Thoracic aorta (tissue), 2 donors: ENCODE measurements around the gene CTTN. TPM values are rescaled to one million over a fixed set of nuclear protein-coding genes. Genes with fewer than 3 reads are reported as not detected.

Experiments
- ATAC-seq: fragments of 150-250 bp; one replicate; pipeline ENCODE4 v1.8.0; 2017; ENCODE audit warnings: low read depth; ENCODE audit not compliant: insufficient number of reproducible peaks, low FRiP score
- DNase-seq: peaks from one replicate; pipeline ENCODE4 v3.0.0-alpha.2; 2020; ENCODE audit warnings: low spot score
- H3K27ac ChIP-seq, 2 donors: fragments of 200-600 bp; sonication (generic); 1 replicate in 1 of 2; 2 replicates in 1 of 2; pipeline ENCODE4 v1.5.1; 2016; ENCODE audit warnings: mild to moderate bottlenecking in 2 of 2, moderate library complexity in 2 of 2
- H3K27me3 ChIP-seq: fragments of 200-600 bp; sonication (generic); replicated peaks from 2 replicates; pipeline ENCODE4 v1.6.0; 2016; ENCODE audit warnings: mild to moderate bottlenecking; ENCODE audit not compliant: insufficient read depth
- H3K36me3 ChIP-seq: fragments of 200-600 bp; sonication (generic); one replicate; pipeline ENCODE4 v1.5.1; 2016
- H3K4me1 ChIP-seq, 2 donors: fragments of 200-600 bp; sonication (generic); 1 replicate in 1 of 2; 2 replicates in 1 of 2; pipeline versions ENCODE4 v1.5.1 to v1.6.0; 2016; ENCODE audit warnings: low read depth in 2 of 2, mild to moderate bottlenecking in 1 of 2; ENCODE audit not compliant: control insufficient read depth in 1 of 2
- H3K4me3 ChIP-seq: fragments of 200-600 bp; sonication (generic); 2 replicates; pipeline ENCODE4 v1.5.1; 2016; ENCODE audit warnings: mild to moderate bottlenecking
- H3K9me3 ChIP-seq: fragments of 200-600 bp; sonication (generic); 2 replicates; pipeline ENCODE4 v1.5.1; 2016
- CTCF ChIP-seq: fragments of 200-600 bp; sonication (generic); IDR thresholded peaks from one replicate; pipeline ENCODE4 v1.5.1; 2019; ENCODE audit warnings: antibody characterized with exemption
- total RNA-seq, 2 donors: library from RNA; depleted of rRNA; stranded (reverse); fragments of >200 nt; gene quantifications; one replicate each; pipeline versions ENCODE4 v1.1.0 to v1.2.3, GENCODE V29; 2016

The CTTN gene
- total RNA-seq, 2 donors from 2014 or later: 415 to 578 TPM

GRCh38 chr11:70378506-70379134, 19.7 kb upstream of the CTTN start:
- Histone ChIP-seq H3K27me3 (no peaks in the 10 kb centered on the region), H3K4me1 (peaks cover 0 to 7% of the 10 kb centered on the region in 2 donors), H3K4me3 (no peak overlapping the region), H3K36me3 (peaks cover 21% of the 10 kb centered on the region), H3K9me3 (no peaks in the 10 kb centered on the region), H3K27ac (no peak overlapping the region)
- ATAC-seq: no peak
- no peak for DNase-seq
- TF ChIP-seq CTCF: no peak

GRCh38 chr11:70381350-70381749, 17.0 kb upstream of the CTTN start:
- ATAC-seq (no peak), DNase-seq (no peak)
- Histone ChIP-seq H3K4me3 (no peak overlapping the region), H3K27me3 (no peaks in the 10 kb centered on the region), H3K27ac (no peak overlapping the region), H3K9me3 (no peaks in the 10 kb centered on the region), H3K4me1 (peaks cover 0 to 7% of the 10 kb centered on the region in 2 donors), H3K36me3 (peaks cover 10% of the 10 kb centered on the region)
- TF ChIP-seq CTCF: no peak

GRCh38 chr11:70381872-70382861, 16.2 kb upstream of the CTTN start:
- Histone ChIP-seq H3K4me1 (peaks cover 0 to 7% of the 10 kb centered on the region in 2 donors), H3K9me3 (no peaks in the 10 kb centered on the region), H3K27ac (peak overlapping the region in 1 of 2 donors; percentile 49), H3K27me3 (no peaks in the 10 kb centered on the region), H3K4me3 (no peak overlapping the region), H3K36me3 (peaks cover 10% of the 10 kb centered on the region)
- no peak for TF ChIP-seq CTCF
- DNase-seq (no peak), ATAC-seq (peak; percentile 36)

- peaks cover 0 to 7% of the 10 kb centered on the region in 2 donors for H3K4me1 ChIP-seq
- no peak overlapping the region for H3K27ac ChIP-seq
- ATAC-seq (no peak), DNase-seq (no peak)
- TF ChIP-seq CTCF: no peak
- peaks cover 3% of the 10 kb centered on the region for H3K36me3 ChIP-seq
- no peak overlapping the region for H3K4me3 ChIP-seq
- H3K27me3 ChIP-seq: no peaks in the 10 kb centered on the region
- H3K9me3 ChIP-seq: no peaks in the 10 kb centered on the region
These were observed 14.4 kb upstream of the CTTN start for GRCh38 chr11:70383664-70384565.
